ENCODE measurements around the gene EDDM3A.
"Not testable (repeated sequence)": the region's sequence is repeated elsewhere in the genome, so short reads cannot be mapped to it uniquely, and the experiment has no call there.

EDDM3A gene

DNA sequence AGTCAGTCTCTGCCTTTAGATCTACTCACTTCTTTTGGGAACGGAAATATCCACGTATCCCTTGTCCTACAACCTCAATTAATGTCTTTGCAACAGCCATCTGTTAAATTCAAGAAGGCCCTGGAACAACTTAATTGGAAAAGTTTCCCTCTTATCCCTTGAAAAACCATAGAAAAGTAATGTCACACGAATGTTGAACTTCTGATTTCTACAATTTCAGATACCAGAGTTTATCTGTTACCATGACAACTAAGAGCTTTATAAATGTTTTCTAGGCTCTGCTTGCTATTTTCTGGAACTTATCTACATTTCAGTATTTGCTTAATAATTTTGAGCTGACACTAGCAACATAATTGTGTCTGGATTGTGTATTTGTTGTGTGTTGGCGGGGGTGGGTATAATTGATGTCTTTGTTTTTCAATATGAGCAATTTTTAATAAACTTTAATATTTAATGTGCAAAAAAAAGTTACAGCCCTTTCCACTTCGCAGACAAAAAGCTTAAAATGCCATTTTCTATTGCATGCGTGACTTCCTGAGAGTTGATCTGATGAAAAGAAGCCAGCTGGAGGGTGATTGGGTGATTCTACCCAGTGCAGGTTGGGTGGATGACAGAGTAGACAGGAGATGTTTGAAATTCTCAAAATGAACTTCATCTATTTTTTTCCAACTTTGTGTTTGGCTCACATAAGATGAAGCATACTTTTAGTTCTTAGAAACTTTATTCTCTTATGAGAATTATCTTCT lies 11.8 kb upstream of the EDDM3A start:
- no peak for DNase-seq

DNA sequence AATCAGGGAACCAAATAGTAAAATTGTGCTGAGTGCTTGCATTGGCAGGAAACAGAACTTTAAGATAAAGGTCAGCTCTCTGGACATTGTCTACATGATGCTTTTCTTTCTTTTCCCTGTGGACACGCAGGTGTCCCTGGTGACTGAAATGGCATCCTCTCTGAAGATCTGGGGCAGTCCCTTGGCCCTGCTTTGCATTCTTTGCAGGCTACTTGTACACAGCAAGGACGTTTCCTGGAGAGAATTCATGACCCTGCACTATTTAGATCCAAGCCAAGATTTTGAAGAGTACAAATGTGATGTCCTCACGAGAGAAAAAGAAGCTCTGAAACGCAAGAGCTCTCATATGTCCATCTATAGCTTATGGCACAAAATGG lies 11.3 kb upstream of the EDDM3A start:
- no peak for DNase-seq

DNA sequence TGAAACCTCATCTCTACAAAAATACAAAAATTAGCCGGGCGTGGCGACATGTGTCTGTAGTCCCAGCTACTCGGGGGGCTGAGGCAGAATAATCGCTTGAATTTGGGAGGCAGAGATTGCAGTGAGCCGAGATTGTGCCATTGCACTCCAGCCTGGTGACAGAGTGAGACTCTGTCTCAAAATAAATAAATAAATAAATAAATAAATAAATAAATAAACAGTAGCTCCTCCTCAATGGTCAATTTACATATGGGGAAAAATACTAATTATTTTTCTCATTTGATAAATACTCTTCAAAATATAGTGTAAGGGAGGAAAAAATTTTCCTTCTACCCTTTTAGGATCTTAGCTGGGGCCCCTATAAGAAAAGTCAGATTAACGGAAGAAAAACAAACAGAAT lies 7.4 kb upstream of the EDDM3A start:
- not testable (repeated sequence) for DNase-seq

DNA sequence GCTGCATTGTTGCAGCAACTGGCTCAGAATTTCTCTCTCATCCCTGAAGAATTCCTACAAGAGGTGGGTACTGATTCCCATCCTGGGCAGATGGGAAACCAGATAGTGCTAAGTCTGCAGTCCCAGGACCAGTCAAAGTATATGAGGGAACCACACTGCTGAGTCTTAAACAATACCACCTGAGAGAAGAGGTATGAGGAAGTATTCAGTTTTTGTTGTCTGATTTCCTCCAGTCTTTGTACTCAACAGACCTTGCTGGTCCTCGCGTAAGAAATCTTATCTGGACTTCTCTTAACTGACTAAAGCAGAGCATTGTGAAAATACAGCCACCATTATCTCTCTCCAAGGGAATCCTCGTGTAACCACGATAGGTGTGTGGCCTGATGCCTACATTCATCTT lies 3.6 kb upstream of the EDDM3A start:
- no peak for DNase-seq

DNA sequence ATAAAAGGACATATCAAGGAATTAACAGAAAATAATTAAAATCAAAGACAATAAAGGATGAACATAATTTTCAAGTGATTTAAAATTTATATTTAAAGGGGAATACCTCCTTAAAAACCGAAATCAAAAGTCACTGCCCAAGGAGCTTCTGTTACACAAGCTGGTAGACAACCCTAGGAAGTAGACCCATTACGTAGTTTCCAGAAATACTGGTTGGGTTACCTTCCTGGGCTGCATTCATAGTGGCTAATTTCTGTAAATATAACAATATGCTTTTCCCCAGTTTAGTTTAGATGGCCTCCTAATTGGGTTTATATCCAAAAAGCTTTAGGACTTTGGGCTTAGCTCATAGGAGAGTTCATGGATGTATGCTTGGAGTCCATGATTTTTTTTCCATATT lies 2.1 kb upstream of the EDDM3A start:
- DNase-seq = no peak

DNA sequence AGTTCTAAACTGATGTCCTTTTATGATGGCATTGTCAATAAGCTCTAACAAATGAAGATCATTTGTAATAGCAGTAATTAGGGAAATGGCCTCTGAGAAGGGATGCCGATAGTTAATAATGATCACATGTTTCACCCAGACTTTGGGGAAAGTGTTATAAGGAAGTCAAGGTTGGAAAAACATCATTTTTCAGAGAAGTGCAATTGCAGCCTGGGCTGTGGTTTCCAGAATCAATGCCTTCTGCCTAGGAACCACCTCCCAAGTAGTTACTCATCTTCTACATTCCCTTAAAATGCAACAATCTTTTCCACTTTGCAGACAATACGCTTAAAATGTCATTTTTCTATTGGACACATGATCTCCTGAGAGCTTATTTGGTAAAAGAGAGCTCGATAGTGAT lies 879 bp downstream of the EDDM3A start:
- no peak for DNase-seq

DNA sequence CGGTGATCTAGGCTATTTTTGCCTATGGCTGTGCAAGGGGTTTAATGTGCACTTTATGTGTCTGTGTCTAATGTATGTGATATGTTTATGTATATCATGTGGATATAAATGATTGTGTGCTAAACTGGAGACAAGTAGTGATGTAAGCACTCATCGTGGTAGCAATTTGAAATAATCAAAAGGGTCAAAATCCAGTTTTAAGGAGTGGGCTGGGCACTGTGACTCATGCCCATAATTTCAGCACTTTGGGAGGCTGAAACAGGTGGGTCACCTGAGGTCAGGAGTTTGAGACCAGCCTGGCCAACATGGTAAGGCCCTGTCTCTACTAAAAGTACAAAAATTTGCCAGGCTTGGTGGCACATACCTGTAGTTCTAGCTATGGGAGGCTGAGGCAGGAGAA lies 2.8 kb downstream of the EDDM3A start:
- no peak for DNase-seq

DNA sequence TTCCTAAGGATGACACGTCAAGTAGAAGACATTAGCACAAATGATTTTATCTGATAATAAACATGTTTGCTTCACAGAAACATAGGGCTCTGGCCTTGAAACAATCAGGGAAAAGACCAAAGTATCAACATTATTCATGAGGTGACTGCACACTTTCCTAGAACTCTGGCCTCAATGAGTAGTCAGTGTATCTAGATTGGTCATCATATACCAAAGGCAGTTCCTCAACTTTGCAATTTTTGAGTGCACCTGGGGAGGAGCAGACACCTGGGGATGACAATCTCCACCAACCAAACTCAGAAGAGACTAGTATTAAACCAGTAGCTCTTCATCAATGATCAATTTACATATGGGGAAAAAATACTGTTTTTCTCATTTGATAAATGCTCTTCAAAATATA lies 4.5 kb downstream of the EDDM3A start:
- no peak for DNase-seq

DNA sequence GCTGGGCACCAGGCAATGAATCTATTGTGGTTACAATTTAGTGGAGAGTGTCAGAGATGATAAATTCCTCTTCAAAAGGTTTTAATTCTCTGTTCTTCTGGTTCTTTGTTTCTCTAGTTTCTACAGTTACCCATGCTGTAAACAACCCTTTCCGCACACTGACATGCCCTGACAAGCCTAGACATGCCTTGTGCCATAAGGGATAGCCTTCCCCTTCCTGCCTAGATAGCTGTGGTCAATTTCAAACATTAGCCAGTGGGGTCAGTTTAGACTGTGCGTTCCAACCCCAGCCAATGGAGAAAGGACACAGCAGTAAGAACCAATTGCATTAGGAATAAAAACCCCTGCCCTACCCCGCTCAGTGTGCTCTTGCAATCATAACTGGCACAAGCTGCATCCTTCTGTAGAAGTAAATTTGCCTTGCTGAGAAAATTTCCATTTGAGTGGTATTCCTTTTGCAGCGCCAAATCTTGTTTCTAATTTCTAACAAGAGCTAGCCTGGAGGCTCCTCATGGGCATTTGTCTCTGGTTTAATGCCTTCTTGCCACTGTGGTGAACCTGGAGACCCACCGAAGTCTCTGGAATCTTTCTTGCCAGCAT lies 6.4 kb downstream of the EDDM3A start:
- no peak for DNase-seq

DNA sequence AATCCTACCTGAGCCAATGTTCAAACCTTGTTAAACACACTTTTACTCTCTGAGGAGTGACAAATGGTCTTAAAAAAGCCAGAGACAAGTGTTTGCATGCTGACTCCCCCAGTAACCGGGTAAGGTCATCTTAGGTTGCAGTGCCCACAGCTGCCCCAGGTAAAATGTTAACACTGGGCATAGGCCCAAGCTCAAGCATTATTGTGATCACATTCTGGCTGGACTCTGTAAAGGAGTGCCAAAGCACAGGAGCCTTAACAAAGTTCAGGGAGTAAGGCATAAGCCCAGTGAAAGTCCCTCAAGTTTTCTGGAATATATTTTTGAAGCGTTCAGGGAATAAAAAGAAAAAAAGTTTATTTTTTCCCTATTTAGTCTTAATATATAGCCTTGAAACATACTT lies 8.6 kb downstream of the EDDM3A start:
- DNase-seq = no peak

DNA sequence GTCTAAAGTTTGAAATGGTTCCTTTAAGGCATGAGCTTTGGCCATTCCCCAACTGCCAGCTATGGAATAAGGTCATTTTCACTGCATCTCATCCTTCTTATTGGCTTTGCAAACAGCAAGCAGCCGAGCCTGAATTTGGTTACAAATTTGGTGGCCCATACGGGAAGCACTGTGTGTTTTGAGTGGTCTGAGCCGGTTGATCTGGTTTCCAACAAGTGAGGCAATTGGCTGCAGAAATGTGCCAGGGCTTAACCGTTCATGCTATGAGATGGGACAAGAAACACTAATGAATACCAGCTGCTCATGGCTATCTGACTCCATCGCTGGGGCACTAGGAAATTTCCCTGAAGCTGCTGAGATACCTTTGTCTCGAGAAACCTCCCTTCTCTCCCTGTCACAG lies 9.3 kb downstream of the EDDM3A start:
- no peak for DNase-seq

DNA sequence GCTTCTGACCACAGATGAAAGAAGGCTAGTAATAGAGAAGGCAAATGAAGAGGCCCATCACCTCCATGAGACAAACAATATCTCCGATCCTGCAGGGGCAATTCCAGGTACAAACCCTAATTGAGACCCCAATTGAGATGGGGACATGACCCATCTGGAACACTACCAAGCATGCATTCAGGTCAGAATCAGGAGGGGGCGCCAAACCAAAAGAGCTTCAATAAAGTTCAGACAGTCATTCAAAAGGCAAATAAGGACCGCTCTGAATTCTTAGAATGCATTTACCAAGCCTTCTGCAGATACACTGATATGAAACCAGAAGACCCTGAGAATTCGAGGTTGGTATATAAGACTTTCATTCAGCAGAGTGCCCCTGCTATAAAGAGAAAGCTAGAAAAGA lies 12.3 kb downstream of the EDDM3A start:
- DNase-seq = no peak

DNA sequence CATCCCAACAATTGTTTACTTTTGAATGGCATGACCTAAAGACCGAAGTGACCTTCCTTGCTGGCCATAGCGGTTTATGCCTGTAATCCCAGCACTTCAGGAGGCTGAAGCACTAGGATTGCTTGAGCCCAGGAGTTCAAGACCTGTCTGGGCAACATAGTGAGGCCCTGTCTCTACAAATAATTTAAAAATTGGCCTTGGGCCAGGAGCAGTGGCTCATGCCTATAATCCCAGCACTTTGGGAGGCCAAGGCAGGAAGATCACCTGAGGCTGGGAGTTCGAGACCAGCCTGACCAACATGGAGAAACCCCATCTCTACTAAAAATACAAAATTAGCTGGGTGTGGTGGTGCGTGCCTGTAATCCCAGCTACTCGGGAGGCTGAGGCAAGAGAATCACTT lies 13.8 kb downstream of the EDDM3A start:
- not testable (repeated sequence) for DNase-seq

DNA sequence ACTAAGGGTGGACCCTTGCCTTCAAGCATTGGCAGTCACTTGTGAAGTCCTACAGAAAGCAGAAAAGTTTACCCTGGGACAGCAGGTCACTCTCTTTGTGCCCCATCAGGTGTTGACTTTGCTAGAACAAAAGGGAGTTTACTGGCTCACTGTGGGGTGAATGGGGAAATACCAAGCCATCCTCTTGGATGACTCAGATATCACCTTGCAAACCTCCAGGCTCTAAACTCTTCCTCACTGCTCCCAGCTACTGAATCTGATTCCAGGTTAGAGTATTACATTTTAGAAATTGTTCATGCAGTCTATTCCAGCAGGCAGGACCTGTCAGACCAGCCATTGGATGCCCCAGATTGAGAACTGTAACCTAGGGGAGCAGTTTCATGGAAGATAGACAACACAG lies 15.3 kb downstream of the EDDM3A start:
- no peak for DNase-seq

DNA sequence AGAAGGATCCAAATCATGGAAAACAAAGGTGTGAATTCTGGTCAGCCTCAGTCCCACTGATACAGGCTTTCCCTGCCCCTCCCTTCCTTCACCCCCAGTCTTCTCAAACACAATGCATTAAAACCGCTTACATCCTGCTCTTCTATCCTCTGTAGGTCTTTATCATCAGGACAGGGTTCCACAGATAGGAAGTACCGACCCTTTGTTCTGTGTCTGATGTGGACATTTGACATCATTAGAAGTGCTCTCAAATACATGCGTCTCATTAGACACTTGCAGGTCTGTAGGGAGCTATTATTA lies 22.9 kb downstream of the EDDM3A start:
- no peak for DNase-seq

DNA sequence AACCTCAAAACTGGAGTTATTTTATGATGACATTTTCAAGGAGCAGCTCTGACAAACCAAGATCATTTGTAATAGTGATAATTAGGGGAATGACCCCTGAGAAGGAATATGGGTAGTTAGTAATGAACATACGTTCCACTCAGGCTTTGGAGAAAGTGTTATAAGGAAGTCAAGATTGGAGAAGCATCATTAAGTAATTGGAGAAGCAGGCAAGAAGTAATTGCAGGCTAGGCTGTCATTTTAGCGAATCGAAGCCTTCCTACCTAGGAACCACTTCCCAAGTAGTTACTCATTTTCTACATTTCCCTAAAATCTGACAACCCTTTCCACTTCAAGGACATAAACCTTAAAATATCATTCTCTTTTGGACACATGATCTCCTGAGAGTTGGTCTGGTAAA lies 23.7 kb downstream of the EDDM3A start:
- no peak for DNase-seq

DNA sequence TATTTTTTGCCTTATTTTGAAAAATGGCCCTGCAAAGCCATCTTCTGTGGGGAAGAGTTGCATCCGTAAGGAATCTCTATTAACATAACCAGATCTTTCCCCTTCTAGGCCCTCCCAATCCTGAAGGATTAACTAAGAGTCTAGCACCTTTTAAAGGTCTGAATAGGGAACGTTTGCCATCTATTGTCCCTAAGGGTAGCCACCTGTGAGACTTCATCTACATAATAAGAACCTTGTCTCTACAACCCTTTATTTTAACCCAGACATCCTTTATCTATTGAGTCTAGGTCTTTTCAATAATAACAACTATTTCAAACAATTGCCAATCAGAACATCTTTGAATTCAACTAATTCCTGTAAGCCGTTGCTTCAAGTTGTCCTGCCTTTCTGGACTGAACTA lies 27.0 kb downstream of the EDDM3A start:
- DNase-seq = no peak

DNA sequence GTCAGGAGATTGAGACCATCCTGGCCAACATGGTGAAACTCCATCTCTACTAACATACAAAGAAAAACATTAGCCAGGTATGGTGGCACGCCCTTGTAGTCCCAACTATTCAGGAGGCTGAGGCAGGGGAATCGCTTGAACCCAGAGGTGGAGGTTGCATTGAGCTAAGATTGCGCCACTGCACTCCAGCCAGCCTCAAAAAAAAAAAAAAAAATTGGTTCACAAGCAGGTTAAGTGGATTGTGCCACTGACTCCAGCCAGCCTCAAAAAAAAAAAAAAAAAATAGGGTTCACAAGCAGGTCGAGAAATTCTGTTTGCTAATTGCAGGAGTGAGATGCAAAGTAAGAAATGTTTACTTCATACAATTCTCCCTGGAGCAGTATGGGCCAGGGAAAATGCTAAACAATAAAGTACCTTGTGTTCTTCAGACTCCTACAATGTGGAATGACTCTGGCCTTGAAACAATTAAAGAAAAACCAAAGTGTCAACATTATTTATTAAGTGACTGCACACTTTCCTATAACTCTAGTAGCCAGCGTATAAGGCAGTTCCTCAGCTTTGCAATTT lies 28.7 kb downstream of the EDDM3A start:
- no peak for DNase-seq

DNA sequence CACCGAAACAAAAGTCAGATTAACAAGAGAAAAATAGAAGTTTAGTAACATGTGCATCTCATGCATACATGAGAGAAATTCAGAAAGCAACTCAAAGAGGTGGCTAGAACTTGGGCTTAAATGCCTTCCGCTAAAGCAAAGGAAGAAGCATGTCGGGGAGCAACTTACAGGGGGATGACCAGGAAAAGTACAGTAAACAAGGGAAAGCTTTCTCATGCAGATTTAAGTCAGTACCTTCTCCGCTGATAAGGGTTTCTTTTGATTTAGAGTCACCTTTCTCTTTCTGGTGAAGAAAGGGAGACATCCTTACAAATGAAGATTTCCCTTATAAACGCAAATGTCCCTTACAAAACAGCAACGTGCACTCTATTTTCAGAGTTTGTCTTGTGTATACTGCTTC lies 29.4 kb downstream of the EDDM3A start:
- no peak for DNase-seq

DNA sequence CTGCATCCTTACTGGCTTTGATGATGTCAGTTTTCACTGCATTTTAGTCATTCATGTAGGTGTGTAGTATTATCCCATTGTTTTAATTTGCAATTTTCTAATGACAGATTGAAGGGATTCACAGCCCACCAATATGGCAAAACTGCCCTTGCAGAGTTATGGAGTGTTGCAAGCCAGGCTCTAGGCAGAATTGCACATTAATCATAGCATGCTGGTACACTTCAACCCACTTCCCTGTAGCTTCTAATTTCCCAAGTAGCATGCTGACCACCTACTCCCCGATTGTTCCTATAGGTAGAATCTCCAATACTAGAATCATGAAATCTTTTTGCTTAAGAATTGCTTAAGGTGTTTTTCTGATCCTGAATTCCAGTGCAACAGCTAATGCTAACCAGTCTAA lies 30.2 kb downstream of the EDDM3A start:
- no peak for DNase-seq

DNA sequence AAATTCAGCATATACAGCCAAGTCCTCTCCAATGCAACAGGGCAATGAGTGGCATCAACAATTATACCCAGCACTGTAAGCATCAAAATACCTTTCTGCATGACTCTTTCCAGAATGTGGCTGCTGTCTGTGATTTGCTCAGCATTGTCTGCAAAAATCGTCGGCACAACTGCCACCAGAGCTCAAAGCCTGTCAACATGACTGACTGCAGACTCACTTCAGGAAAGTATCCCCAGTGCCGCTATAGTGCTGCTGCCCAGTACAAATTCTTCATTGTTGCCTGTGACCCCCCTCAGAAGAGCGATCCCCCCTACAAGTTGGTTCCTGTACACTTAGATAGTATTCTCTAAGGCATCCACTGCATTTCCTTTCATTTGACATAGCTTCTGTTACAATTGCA lies 36.1 kb downstream of the EDDM3A start:
- no peak for DNase-seq

DNA sequence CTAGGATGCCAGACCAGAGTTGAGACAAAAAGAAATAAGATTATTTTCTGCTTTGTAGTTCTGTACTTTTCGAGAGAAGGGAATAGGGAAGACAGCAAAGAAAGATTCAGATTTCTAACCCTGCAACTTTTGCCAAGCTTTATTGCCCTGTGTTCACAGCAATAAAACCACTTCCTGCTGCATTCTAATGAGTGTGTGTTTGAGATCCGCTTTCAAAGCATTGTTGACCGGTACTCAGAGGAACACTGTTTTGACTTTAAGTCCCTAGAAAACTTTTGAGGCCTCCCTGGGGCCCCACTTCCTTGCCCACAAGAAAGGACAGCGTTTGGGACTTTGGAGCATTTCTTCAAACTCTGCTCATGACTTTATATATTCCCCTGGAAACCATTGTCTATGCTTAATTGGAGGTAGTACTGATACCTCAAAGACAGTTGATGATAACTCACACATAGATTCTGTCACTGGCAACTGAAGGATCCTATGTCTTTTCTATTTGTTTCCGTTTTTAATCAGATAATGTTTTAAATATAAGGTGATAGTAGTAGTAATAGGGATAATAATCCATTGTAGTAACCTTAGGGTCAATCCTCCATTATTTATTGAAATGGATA lies 36.7 kb downstream of the EDDM3A start:
- DNase-seq = no peak

DNA sequence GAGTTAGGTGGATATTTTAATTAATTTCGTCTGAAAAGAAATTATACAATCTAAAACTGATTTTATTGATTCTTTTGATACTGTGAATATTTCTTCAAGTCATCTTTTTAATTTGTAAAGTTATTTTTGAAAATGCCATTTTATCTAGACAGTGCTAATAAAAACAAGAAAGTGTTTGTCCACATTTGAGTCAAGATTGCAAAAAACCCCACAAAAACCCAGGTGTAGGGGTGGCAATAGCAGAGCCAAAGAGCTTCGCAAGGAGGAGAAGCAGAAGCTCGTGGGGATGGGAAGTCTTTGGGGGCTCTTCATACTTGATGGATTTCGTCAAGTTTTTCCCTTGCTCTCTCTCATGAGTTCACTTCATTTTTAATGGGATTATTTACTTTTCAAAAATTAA lies 41.3 kb downstream of the EDDM3A start:
- no peak for DNase-seq

DNA sequence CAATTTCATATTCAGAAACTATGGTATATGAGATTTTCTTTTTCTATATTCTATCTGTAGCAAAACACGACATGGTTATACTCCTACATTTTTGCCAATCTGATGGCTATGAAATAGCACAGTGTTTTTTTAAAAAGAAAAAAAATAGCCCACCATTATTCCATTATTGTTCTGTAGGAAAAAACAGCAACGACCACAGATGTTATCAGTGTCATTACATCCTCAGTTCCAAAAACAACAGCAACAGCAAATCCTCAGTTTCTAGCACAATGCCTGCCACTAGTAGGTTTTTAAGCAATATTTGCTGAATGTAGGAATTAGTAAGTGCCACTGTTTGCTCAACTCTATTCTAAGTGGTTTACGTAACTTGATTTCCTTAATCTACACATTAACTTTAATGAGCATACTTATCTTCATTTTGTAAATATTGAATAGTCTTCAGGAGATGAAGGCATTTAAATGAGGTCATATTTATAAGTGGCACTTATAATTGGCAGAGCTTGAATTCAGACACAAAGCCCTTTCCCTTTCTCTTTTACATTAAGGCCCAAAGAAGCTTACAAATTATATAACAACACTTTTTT lies 43.6 kb downstream of the EDDM3A start:
- DNase-seq = no peak

Measured in NCI-H2081 (cell line).